HepG2 (cell line): Measurements from ENCODE around the gene UBXN2A. TPM values are rescaled to one million over a fixed set of nuclear protein-coding genes. Genes with fewer than 3 reads are reported as not detected.

ENCODE experiments used
- AHR ChIP-seq: IDR thresholded peaks from 2 replicates; pipeline ENCODE4 v1.6.1; 2018; ENCODE audit warnings: missing genetic modification reagents, missing compliant biosample characterization
- ATF7-NPFF ChIP-seq: sonication (generic); formaldehyde crosslinking; IDR thresholded peaks from 2 replicates; pipeline ENCODE4 v1.8.1; 2023; ENCODE audit warnings: mild to moderate bottlenecking, low read depth, missing genetic modification reagents, moderate library complexity
- BRF2 ChIP-seq: sonication (generic); formaldehyde crosslinking; IDR thresholded peaks from 2 replicates; pipeline ENCODE4 v1.8.1; 2022; ENCODE audit warnings: mild to moderate bottlenecking, missing genetic modification reagents
- KAT2B ChIP-seq: fragments of 150-350 bp; IDR thresholded peaks from 2 replicates; pipeline ENCODE4 v1.6.1; 2014; ENCODE audit warnings: low read depth, low read length, borderline replicate concordance
- RNF2 ChIP-seq: fragments of 450-650 bp; conservative IDR thresholded peaks from 2 replicates; pipeline ENCODE4 v1.6.1; 2016; ENCODE audit warnings: low read depth
- ZNF142 ChIP-seq: sonication (generic); formaldehyde crosslinking; IDR thresholded peaks from 2 replicates; pipeline ENCODE4 v1.4.0; 2020; ENCODE audit warnings: missing genetic modification reagents
- ZNF235 ChIP-seq: sonication (generic); formaldehyde crosslinking; IDR thresholded peaks from 2 replicates; pipeline ENCODE4 v1.8.1; 2023; ENCODE audit warnings: mild to moderate bottlenecking, missing genetic modification reagents, borderline replicate concordance
- ZNF749 ChIP-seq: sonication (generic); formaldehyde crosslinking; IDR thresholded peaks from 2 replicates; pipeline ENCODE4 v1.8.0; 2022; ENCODE audit warnings: mild to moderate bottlenecking, missing genetic modification reagents, moderate library complexity, borderline replicate concordance
- polyA plus RNA-seq, 8 experiments: library from polyadenylated mRNA; depleted of rRNA in 3 of 8; stranded (reverse) in 7 of 8; unstranded in 1 of 8; fragments of >200 nt; fragmentation: Illumina TruSeq in 4 of 8; extraction: Trizol in 4 of 8; gene quantifications; 2 replicates each; pipeline versions ENCODE4 v1.2.1 to v1.2.3, GENCODE V29; 2011 to 2016; ENCODE audit warnings: low read depth in 4 of 8, missing spikeins in 1 of 8, mixed read lengths in 1 of 8; ENCODE audit not compliant: insufficient read depth in 1 of 8
- total RNA-seq, 5 experiments: library from RNA; depleted of rRNA; stranded (reverse); fragments of >200 nt; fragmentation: Illumina TruSeq; extraction: Trizol; gene quantifications; 2 replicates each; pipeline ENCODE4 v1.2.3, GENCODE V29; 2016; ENCODE audit warnings: low read depth in 1 of 5
- TF ChIP-seq, protein P1 (sequence below), 2 experiments: sonication (generic) in 1 of 2; formaldehyde crosslinking in 1 of 2; IDR thresholded peaks; 2 replicates each; pipeline versions ENCODE4 v1.4.0 to v1.6.1; 2018 to 2020; ENCODE audit warnings: missing genetic modification reagents in 2 of 2, borderline replicate concordance in 1 of 2, low read depth in 1 of 2, mild to moderate bottlenecking in 1 of 2, missing biosample characterization in 1 of 2
- TF ChIP-seq, protein P2 (sequence below): sonication (generic); formaldehyde crosslinking; IDR thresholded peaks from 2 replicates; pipeline ENCODE4 v1.9.0; 2021; ENCODE audit warnings: missing genetic modification reagents, borderline replicate concordance
- TF ChIP-seq, protein P3 (sequence below): sonication (generic); formaldehyde crosslinking; IDR thresholded peaks from 2 replicates; pipeline ENCODE4 v1.4.0; 2020; ENCODE audit warnings: missing genetic modification reagents

UBXN2A gene
- total and polyA plus RNA-seq, 2 of the 13 experiments (the other 11 are each of a cell fraction or from before 2014, with no cell fraction given): 8.3 to 20.9 TPM

DNA sequence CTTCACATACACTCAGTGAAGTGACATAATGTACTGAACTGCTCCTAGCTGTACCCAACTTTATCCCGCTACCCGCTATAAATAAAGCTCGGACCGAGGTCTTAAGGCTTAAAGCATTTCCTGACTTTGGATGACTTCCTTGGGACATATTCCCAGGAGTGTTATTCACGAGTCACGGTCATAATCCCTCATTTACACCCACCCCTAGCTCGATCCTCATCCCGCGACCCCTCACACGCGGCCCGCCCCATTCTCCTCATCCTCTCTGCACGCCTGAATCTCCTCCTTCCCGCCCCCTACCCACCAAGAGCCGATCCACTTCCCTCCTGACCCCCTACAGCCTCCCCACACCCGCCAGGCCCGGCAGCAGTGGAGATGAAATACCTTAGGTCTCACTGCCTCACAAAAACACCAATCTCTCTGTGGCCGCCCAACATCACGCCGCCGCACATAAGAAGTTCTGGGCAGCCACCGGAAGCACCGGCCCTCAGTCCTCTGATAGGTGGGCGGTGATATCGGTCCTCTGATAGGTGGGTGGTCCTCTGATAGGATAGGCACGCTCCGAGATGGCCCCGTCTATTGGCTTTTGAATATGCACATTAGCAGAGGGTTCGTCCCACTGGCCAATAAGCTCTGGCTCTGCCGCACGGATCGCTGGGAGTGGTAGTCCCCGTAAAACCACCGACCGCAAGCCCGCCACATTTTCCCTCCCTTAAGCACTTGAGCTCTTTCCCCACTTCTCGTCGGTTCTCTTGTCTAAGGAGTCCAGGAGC, 106.9 kb downstream of the UBXN2A start, which contains the start of gene WDCP (continued):
- TF ChIP-seq ATF7-NPFF (CRISPR knock-in tag) (no peak), KAT2B (no peak), ZNF749 (CRISPR knock-in tag) (0 out of 2 replicates have a peak, but pooled peaks have one; percentile 70), ZNF142 (peak; percentile 80; the same call in 1 of the 2 replicates), BRF2 (CRISPR knock-in tag) (0 out of 2 replicates have a peak, but pooled peaks have one; percentile 34), AHR (CRISPR knock-in tag) (peak; percentile 83), ZNF235 (CRISPR knock-in tag) (0 out of 2 replicates have a peak, but pooled peaks have one; percentile 69), RNF2 (no peak)
- TF ChIP-seq, protein P1, sequence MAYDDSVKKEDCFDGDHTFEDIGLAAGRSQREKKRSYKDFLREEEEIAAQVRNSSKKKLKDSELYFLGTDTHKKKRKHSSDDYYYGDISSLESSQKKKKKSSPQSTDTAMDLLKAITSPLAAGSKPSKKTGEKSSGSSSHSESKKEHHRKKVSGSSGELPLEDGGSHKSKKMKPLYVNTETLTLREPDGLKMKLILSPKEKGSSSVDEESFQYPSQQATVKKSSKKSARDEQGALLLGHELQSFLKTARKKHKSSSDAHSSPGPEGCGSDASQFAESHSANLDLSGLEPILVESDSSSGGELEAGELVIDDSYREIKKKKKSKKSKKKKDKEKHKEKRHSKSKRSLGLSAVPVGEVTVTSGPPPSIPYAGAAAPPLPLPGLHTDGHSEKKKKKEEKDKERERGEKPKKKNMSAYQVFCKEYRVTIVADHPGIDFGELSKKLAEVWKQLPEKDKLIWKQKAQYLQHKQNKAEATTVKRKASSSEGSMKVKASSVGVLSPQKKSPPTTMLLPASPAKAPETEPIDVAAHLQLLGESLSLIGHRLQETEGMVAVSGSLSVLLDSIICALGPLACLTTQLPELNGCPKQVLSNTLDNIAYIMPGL (CRISPR knock-in tag; IDR thresholded peaks at IDR 0.05; ENCODE audit: borderline replicate concordance in 1 of 2, low read depth in 1 of 2): peak; percentile 57 to 69
- TF ChIP-seq, protein P2, sequence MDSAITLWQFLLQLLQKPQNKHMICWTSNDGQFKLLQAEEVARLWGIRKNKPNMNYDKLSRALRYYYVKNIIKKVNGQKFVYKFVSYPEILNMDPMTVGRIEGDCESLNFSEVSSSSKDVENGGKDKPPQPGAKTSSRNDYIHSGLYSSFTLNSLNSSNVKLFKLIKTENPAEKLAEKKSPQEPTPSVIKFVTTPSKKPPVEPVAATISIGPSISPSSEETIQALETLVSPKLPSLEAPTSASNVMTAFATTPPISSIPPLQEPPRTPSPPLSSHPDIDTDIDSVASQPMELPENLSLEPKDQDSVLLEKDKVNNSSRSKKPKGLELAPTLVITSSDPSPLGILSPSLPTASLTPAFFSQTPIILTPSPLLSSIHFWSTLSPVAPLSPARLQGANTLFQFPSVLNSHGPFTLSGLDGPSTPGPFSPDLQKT (CRISPR knock-in tag): no peak
- TF ChIP-seq, protein P3, sequence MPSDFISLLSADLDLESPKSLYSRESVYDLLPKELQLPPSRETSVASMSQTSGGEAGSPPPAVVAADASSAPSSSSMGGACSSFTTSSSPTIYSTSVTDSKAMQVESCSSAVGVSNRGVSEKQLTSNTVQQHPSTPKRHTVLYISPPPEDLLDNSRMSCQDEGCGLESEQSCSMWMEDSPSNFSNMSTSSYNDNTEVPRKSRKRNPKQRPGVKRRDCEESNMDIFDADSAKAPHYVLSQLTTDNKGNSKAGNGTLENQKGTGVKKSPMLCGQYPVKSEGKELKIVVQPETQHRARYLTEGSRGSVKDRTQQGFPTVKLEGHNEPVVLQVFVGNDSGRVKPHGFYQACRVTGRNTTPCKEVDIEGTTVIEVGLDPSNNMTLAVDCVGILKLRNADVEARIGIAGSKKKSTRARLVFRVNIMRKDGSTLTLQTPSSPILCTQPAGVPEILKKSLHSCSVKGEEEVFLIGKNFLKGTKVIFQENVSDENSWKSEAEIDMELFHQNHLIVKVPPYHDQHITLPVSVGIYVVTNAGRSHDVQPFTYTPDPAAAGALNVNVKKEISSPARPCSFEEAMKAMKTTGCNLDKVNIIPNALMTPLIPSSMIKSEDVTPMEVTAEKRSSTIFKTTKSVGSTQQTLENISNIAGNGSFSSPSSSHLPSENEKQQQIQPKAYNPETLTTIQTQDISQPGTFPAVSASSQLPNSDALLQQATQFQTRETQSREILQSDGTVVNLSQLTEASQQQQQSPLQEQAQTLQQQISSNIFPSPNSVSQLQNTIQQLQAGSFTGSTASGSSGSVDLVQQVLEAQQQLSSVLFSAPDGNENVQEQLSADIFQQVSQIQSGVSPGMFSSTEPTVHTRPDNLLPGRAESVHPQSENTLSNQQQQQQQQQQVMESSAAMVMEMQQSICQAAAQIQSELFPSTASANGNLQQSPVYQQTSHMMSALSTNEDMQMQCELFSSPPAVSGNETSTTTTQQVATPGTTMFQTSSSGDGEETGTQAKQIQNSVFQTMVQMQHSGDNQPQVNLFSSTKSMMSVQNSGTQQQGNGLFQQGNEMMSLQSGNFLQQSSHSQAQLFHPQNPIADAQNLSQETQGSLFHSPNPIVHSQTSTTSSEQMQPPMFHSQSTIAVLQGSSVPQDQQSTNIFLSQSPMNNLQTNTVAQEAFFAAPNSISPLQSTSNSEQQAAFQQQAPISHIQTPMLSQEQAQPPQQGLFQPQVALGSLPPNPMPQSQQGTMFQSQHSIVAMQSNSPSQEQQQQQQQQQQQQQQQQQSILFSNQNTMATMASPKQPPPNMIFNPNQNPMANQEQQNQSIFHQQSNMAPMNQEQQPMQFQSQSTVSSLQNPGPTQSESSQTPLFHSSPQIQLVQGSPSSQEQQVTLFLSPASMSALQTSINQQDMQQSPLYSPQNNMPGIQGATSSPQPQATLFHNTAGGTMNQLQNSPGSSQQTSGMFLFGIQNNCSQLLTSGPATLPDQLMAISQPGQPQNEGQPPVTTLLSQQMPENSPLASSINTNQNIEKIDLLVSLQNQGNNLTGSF: peak; percentile 63; the same call in 1 of the 2 replicates
